IPS-18a (cell line): ENCODE measurements around the gene FOXN4.

Experiments
- H3K27ac ChIP-seq: one replicate; pipeline ENCODE4 v1.5.1; 2013; ENCODE audit warnings: low read length
- H3K27me3 ChIP-seq: one replicate; pipeline ENCODE4 v1.6.1; 2013; ENCODE audit warnings: mild to moderate bottlenecking, low read length; ENCODE audit not compliant: control insufficient read depth, insufficient read depth
- H3K36me3 ChIP-seq: one replicate; pipeline ENCODE4 v1.6.1; 2013; ENCODE audit warnings: low read depth, low read length; ENCODE audit not compliant: control insufficient read depth
- H3K4me1 ChIP-seq: one replicate; pipeline ENCODE4 v1.6.1; 2013; ENCODE audit warnings: low read depth, low read length; ENCODE audit not compliant: control insufficient read depth
- H3K4me3 ChIP-seq: one replicate; pipeline ENCODE4 v1.5.1; 2013; ENCODE audit warnings: low read length
- H3K9ac ChIP-seq: one replicate; pipeline ENCODE4 v1.6.1; 2013; ENCODE audit warnings: mild to moderate bottlenecking, low read length, moderate library complexity
- H3K9me3 ChIP-seq: one replicate; pipeline ENCODE4 v1.6.1; 2013; ENCODE audit warnings: low read depth, low read length; ENCODE audit not compliant: control insufficient read depth

FOXN4 gene

GRCh38 chr12:109253913-109254544 lies 55.1 kb downstream of the FOXN4 start:
- H3K36me3 ChIP-seq, result no peaks in the 10 kb centered on the region
- no peak overlapping the region for H3K9ac ChIP-seq
- no peak overlapping the region for H3K27ac ChIP-seq
- H3K27me3 ChIP-seq, result no peaks in the 10 kb centered on the region
- peaks cover 9% of the 10 kb centered on the region for H3K9me3 ChIP-seq
- no peak overlapping the region for H3K4me3 ChIP-seq
- H3K4me1 ChIP-seq, result no peaks in the 10 kb centered on the region

- no peak overlapping the region for H3K9ac ChIP-seq
- no peak overlapping the region for H3K27ac ChIP-seq
- H3K27me3 ChIP-seq, result no peaks in the 10 kb centered on the region
- no peak overlapping the region for H3K4me3 ChIP-seq
- no peaks in the 10 kb centered on the region for H3K4me1 ChIP-seq
- H3K9me3 ChIP-seq, result peaks cover 9% of the 10 kb centered on the region
- H3K36me3 ChIP-seq, result no peaks in the 10 kb centered on the region
These were observed 56.3 kb downstream of the FOXN4 start for GRCh38 chr12:109252799-109253198.

- no peak overlapping the region for H3K4me3 ChIP-seq
- H3K27ac ChIP-seq, result no peak overlapping the region
- H3K27me3 ChIP-seq, result no peaks in the 10 kb centered on the region
- peaks cover 4% of the 10 kb centered on the region for H3K36me3 ChIP-seq
- H3K4me1 ChIP-seq, result no peaks in the 10 kb centered on the region
- H3K9ac ChIP-seq, result no peak overlapping the region
- peaks cover 9% of the 10 kb centered on the region for H3K9me3 ChIP-seq
These were observed 58.6 kb downstream of the FOXN4 start for GRCh38 chr12:109250523-109250922.

- Histone ChIP-seq H3K4me3 (no peak overlapping the region), H3K27me3 (no peaks in the 10 kb centered on the region), H3K36me3 (peaks cover 4% of the 10 kb centered on the region), H3K9me3 (no peaks in the 10 kb centered on the region), H3K4me1 (no peaks in the 10 kb centered on the region), H3K9ac (no peak overlapping the region), H3K27ac (no peak overlapping the region)
These were observed 61.0 kb downstream of the FOXN4 start for GRCh38 chr12:109247831-109248654.

GRCh38 chr12:109246221-109246620 lies 62.9 kb downstream of the FOXN4 start:
- Histone ChIP-seq H3K36me3 (peaks cover 8% of the 10 kb centered on the region), H3K9ac (no peak overlapping the region), H3K4me3 (no peak overlapping the region), H3K27me3 (no peaks in the 10 kb centered on the region), H3K4me1 (no peaks in the 10 kb centered on the region), H3K9me3 (no peaks in the 10 kb centered on the region), H3K27ac (no peak overlapping the region)

- Histone ChIP-seq H3K9me3 (no peaks in the 10 kb centered on the region), H3K27ac (no peak overlapping the region), H3K36me3 (peaks cover 8% of the 10 kb centered on the region), H3K4me1 (no peaks in the 10 kb centered on the region), H3K4me3 (no peak overlapping the region), H3K9ac (no peak overlapping the region), H3K27me3 (no peaks in the 10 kb centered on the region)
These were observed 65.0 kb downstream of the FOXN4 start for GRCh38 chr12:109244073-109244472.

- Histone ChIP-seq H3K4me1 (no peaks in the 10 kb centered on the region), H3K27me3 (no peaks in the 10 kb centered on the region), H3K27ac (no peak overlapping the region), H3K36me3 (peaks cover 8% of the 10 kb centered on the region), H3K9ac (no peak overlapping the region), H3K9me3 (no peaks in the 10 kb centered on the region), H3K4me3 (no peak overlapping the region)
These were observed 67.1 kb downstream of the FOXN4 start for GRCh38 chr12:109241936-109242335.

- Histone ChIP-seq H3K9ac (no peak overlapping the region), H3K36me3 (peaks cover 4% of the 10 kb centered on the region), H3K4me3 (no peak overlapping the region), H3K4me1 (no peaks in the 10 kb centered on the region), H3K27me3 (no peaks in the 10 kb centered on the region), H3K27ac (no peak overlapping the region), H3K9me3 (no peaks in the 10 kb centered on the region)
These were observed 68.7 kb downstream of the FOXN4 start for GRCh38 chr12:109240365-109240764.

- Histone ChIP-seq H3K4me1 (no peaks in the 10 kb centered on the region), H3K27ac (no peak overlapping the region), H3K27me3 (no peaks in the 10 kb centered on the region)
These were observed 69.4 kb downstream of the FOXN4 start for GRCh38 chr12:109239691-109240090.

GRCh38 chr12:109239179-109239578 lies 69.9 kb downstream of the FOXN4 start:
- peaks cover 4% of the 10 kb centered on the region for H3K36me3 ChIP-seq
- no peaks in the 10 kb centered on the region for H3K27me3 ChIP-seq
- H3K9ac ChIP-seq, result no peak overlapping the region
- no peak overlapping the region for H3K27ac ChIP-seq
- no peaks in the 10 kb centered on the region for H3K4me1 ChIP-seq
- no peaks in the 10 kb centered on the region for H3K9me3 ChIP-seq
- no peak overlapping the region for H3K4me3 ChIP-seq

More at GRCh38 chr12:109239691-109240090, 69.4 kb downstream of the FOXN4 start:
- peaks cover 4% of the 10 kb centered on the region for H3K36me3 ChIP-seq
- H3K9ac ChIP-seq, result no peak overlapping the region
- H3K9me3 ChIP-seq, result no peaks in the 10 kb centered on the region
- no peak overlapping the region for H3K4me3 ChIP-seq

- H3K4me3 ChIP-seq, result no peak overlapping the region
- H3K9me3 ChIP-seq, result no peaks in the 10 kb centered on the region
- no peak overlapping the region for H3K9ac ChIP-seq
- no peaks in the 10 kb centered on the region for H3K36me3 ChIP-seq
- no peak overlapping the region for H3K27ac ChIP-seq
- no peaks in the 10 kb centered on the region for H3K4me1 ChIP-seq
- no peaks in the 10 kb centered on the region for H3K27me3 ChIP-seq
These were observed 72.8 kb downstream of the FOXN4 start for GRCh38 chr12:109236257-109236656.

GRCh38 chr12:109234012-109234411 lies 75.1 kb downstream of the FOXN4 start:
- Histone ChIP-seq H3K4me1 (no peaks in the 10 kb centered on the region), H3K36me3 (no peaks in the 10 kb centered on the region), H3K27ac (no peak overlapping the region), H3K27me3 (no peaks in the 10 kb centered on the region), H3K9me3 (no peaks in the 10 kb centered on the region), H3K9ac (no peak overlapping the region), H3K4me3 (no peak overlapping the region)
